HepG2 (cell line): ENCODE data around the gene MYADML2. TPM values are rescaled to one million over a fixed set of nuclear protein-coding genes. Genes with fewer than 3 reads are reported as not detected.

Experiments
- CSRNP2 ChIP-seq: sonication (generic); formaldehyde crosslinking; conservative IDR thresholded peaks from 2 replicates; pipeline ENCODE4 v1.8.0; 2022; ENCODE audit warnings: low read depth, missing genetic modification reagents
- DNMT1 ChIP-seq: sonication (generic); formaldehyde crosslinking; IDR thresholded peaks from 2 replicates; pipeline ENCODE4 v1.5.1; 2020; ENCODE audit warnings: mild to moderate bottlenecking, missing genetic modification reagents
- HMG20A ChIP-seq: IDR thresholded peaks from 2 replicates; pipeline ENCODE4 v1.6.1; 2016; ENCODE audit warnings: borderline replicate concordance
- HNF4G ChIP-seq, 2 experiments: sonication (generic) in 1 of 2; formaldehyde crosslinking in 1 of 2; IDR thresholded peaks; 2 replicates each; pipeline versions ENCODE4 v1.4.0 to v1.6.1; 2011 to 2020; ENCODE audit warnings: borderline replicate concordance in 2 of 2, low read depth in 2 of 2, mild to moderate bottlenecking in 2 of 2, low read length in 1 of 2, missing genetic modification reagents in 1 of 2, moderate library complexity in 1 of 2
- ISL2 ChIP-seq: sonication (generic); formaldehyde crosslinking; IDR thresholded peaks from 2 replicates; pipeline ENCODE4 v1.5.0; 2020; ENCODE audit warnings: missing genetic modification reagents
- KDM6A ChIP-seq: IDR thresholded peaks from 2 replicates; pipeline ENCODE4 v1.6.1; 2016; ENCODE audit warnings: low read depth
- KLF11 ChIP-seq: IDR thresholded peaks from 2 replicates; pipeline ENCODE4 v1.6.1; 2016; ENCODE audit warnings: missing compliant biosample characterization
- KLF6 ChIP-seq: IDR thresholded peaks from 2 replicates; pipeline ENCODE4 v1.8.0; 2016; ENCODE audit warnings: missing biosample characterization, missing genetic modification reagents
- MATR3 ChIP-seq: sonication (generic); formaldehyde crosslinking; IDR thresholded peaks from 2 replicates; pipeline ENCODE4 v1.4.0; 2020; ENCODE audit warnings: missing genetic modification reagents
- PATZ1 ChIP-seq: sonication (generic); formaldehyde crosslinking; IDR thresholded peaks from 2 replicates; pipeline ENCODE4 v1.4.0; 2020; ENCODE audit warnings: missing genetic modification reagents
- PBX3 ChIP-seq: sonication (generic); formaldehyde crosslinking; IDR thresholded peaks from 2 replicates; pipeline ENCODE4 v1.8.1; 2023; ENCODE audit warnings: missing genetic modification reagents, inconsistent platforms, borderline replicate concordance
- SKIL ChIP-seq: sonication (generic); formaldehyde crosslinking; IDR thresholded peaks from 2 replicates; pipeline ENCODE4 v1.8.0; 2022; ENCODE audit warnings: missing genetic modification reagents, mild to moderate bottlenecking, moderate library complexity, borderline replicate concordance
- STAT6 ChIP-seq: sonication (generic); formaldehyde crosslinking; IDR thresholded peaks from 2 replicates; pipeline ENCODE4 v1.4.0; 2020; ENCODE audit warnings: missing genetic modification reagents, mild to moderate bottlenecking, borderline replicate concordance
- ZNF274 ChIP-seq: sonication (generic); formaldehyde crosslinking; IDR thresholded peaks from 2 replicates; pipeline ENCODE4 v1.5.1; 2020; ENCODE audit warnings: mild to moderate bottlenecking, missing genetic modification reagents
- ZNF501 ChIP-seq: sonication (generic); formaldehyde crosslinking; IDR thresholded peaks from 2 replicates; pipeline ENCODE4 v1.5.1; 2020; ENCODE audit warnings: mild to moderate bottlenecking, moderate library complexity, missing genetic modification reagents
- ZNF510 ChIP-seq: sonication (generic); formaldehyde crosslinking; IDR thresholded peaks from 2 replicates; pipeline ENCODE4 v1.4.0; 2020; ENCODE audit warnings: low read depth, mild to moderate bottlenecking, missing genetic modification reagents
- ZNF550 ChIP-seq: sonication (generic); formaldehyde crosslinking; IDR thresholded peaks from 2 replicates; pipeline ENCODE4 v1.4.0; 2020; ENCODE audit warnings: mild to moderate bottlenecking, missing genetic modification reagents, borderline replicate concordance
- ZNF605 ChIP-seq: sonication (generic); formaldehyde crosslinking; IDR thresholded peaks from 2 replicates; pipeline ENCODE4 v1.8.0; 2022; ENCODE audit warnings: mild to moderate bottlenecking, missing genetic modification reagents
- ZSCAN29 ChIP-seq: sonication (generic); formaldehyde crosslinking; conservative IDR thresholded peaks from 2 replicates; pipeline ENCODE4 v1.4.0; 2020; ENCODE audit warnings: mild to moderate bottlenecking, missing genetic modification reagents
- polyA plus RNA-seq, 8 experiments: library from polyadenylated mRNA; depleted of rRNA in 3 of 8; stranded (reverse) in 7 of 8; unstranded in 1 of 8; fragments of >200 nt; fragmentation: Illumina TruSeq in 4 of 8; extraction: Trizol in 4 of 8; gene quantifications; 2 replicates each; pipeline versions ENCODE4 v1.2.1 to v1.2.3, GENCODE V29; 2011 to 2016; ENCODE audit warnings: low read depth in 4 of 8, missing spikeins in 1 of 8, mixed read lengths in 1 of 8; ENCODE audit not compliant: insufficient read depth in 1 of 8
- total RNA-seq, 5 experiments: library from RNA; depleted of rRNA; stranded (reverse); fragments of >200 nt; fragmentation: Illumina TruSeq; extraction: Trizol; gene quantifications; 2 replicates each; pipeline ENCODE4 v1.2.3, GENCODE V29; 2016; ENCODE audit warnings: low read depth in 1 of 5

Gene MYADML2
- total and polyA plus RNA-seq, 2 of the 13 experiments (the other 11 are each of a cell fraction or from before 2014, with no cell fraction given) = not detected

- TF ChIP-seq STAT6 (CRISPR knock-in tag) = no peak
- TF ChIP-seq ZNF550 (CRISPR knock-in tag) = no peak
- no peak for TF ChIP-seq CSRNP2 (CRISPR knock-in tag)
- no peak for TF ChIP-seq KLF6 (CRISPR knock-in tag)
- no peak for TF ChIP-seq MATR3 (CRISPR knock-in tag)
- peak; percentile 69; the same call in 1 of the 2 replicates for TF ChIP-seq ZNF501
- TF ChIP-seq KLF11 (CRISPR knock-in tag) = no peak; the same call in 1 of the 2 replicates
- no peak for TF ChIP-seq PBX3 (CRISPR knock-in tag)
- TF ChIP-seq HNF4G (IDR thresholded peaks at IDR 0.05; ENCODE audit: borderline replicate concordance, low read depth, low read length) = peak; percentile 70; the same call in 1 of the 2 replicates
- TF ChIP-seq HNF4G (CRISPR knock-in tag; IDR thresholded peaks at IDR 0.05; ENCODE audit: borderline replicate concordance, low read depth) = no peak
- TF ChIP-seq SKIL = no peak; the same call in 1 of the 2 replicates
- no peak; the same call in 1 of the 2 replicates for TF ChIP-seq HMG20A (CRISPR knock-in tag)
- TF ChIP-seq ZNF274 (CRISPR knock-in tag) = no peak; the same call in 1 of the 2 replicates
- TF ChIP-seq KDM6A (CRISPR knock-in tag) = no peak; the same call in 1 of the 2 replicates
- no peak; the same call in 1 of the 2 replicates for TF ChIP-seq ZSCAN29 (CRISPR knock-in tag)
- TF ChIP-seq DNMT1 = no peak
- TF ChIP-seq ISL2 = no peak
- TF ChIP-seq ZNF510 (CRISPR knock-in tag) = 0 out of 2 replicates have a peak, but pooled peaks have one; percentile 38
- peak; percentile 82 for TF ChIP-seq PATZ1 (CRISPR knock-in tag)
- TF ChIP-seq ZNF605 (CRISPR knock-in tag) = peak; percentile 97
Observed at GRCh38 chr17:81926451-81927151, 20.4 kb downstream of the MYADML2 start (continued).
